GM12801 (cell line): ENCODE data around the gene ARHGAP6.

Experiments used
- CTCF ChIP-seq: IDR thresholded peaks from one replicate; pipeline ENCODE4 v1.5.1; 2011; ENCODE audit warnings: control low read depth; ENCODE audit not compliant: insufficient read length; ENCODE audit errors: extremely low read depth

Gene ARHGAP6

GRCh38 chrX:11380187-11380844 is 285.4 kb downstream of the ARHGAP6 start:
- no peak for TF ChIP-seq CTCF

GRCh38 chrX:11376163-11376562 is 289.6 kb downstream of the ARHGAP6 start:
- no peak for TF ChIP-seq CTCF

- TF ChIP-seq CTCF, result no peak
These were observed 290.1 kb downstream of the ARHGAP6 start for GRCh38 chrX:11375614-11376119.

- TF ChIP-seq CTCF, result no peak
These were observed 291.1 kb downstream of the ARHGAP6 start for GRCh38 chrX:11374570-11374969.

- TF ChIP-seq CTCF, result no peak
These were observed 294.6 kb downstream of the ARHGAP6 start for GRCh38 chrX:11371106-11371505.

- no peak for TF ChIP-seq CTCF
These were observed 297.9 kb downstream of the ARHGAP6 start for GRCh38 chrX:11367609-11368430.

- no peak for TF ChIP-seq CTCF
These were observed 298.6 kb downstream of the ARHGAP6 start for GRCh38 chrX:11366998-11367595.
